Neural crest cell (in vitro differentiated cells): ENCODE measurements around the gene HMX2. TPM values are rescaled to one million over a fixed set of nuclear protein-coding genes. Genes with fewer than 3 reads are reported as not detected.

Source experiments
- DNase-seq: peaks from one replicate; pipeline ENCODE4 v3.0.0; 2021; ENCODE audit warnings: low read depth, mixed read lengths, low spot score
- H3K27ac Mint-ChIP-seq: one replicate; pipeline ENCODE4 v1.8.0; 2021; ENCODE audit warnings: mild to moderate bottlenecking, mixed read lengths; ENCODE audit not compliant: unreplicated experiment
- H3K27me3 Mint-ChIP-seq: 2 replicates; pipeline ENCODE4 v1.8.0; 2021; ENCODE audit warnings: low read depth, mild to moderate bottlenecking, mixed read lengths
- H3K36me3 Mint-ChIP-seq: 2 replicates; pipeline ENCODE4 v1.8.0; 2021; ENCODE audit warnings: low read depth, mild to moderate bottlenecking, mixed read lengths
- H3K4me1 Mint-ChIP-seq: 2 replicates; pipeline ENCODE4 v1.8.0; 2021; ENCODE audit warnings: mixed read lengths
- H3K4me3 Mint-ChIP-seq: one replicate; pipeline ENCODE4 v1.8.0; 2021; ENCODE audit warnings: mild to moderate bottlenecking, mixed read lengths
- H3K9me3 Mint-ChIP-seq: 2 replicates; pipeline ENCODE4 v1.8.0; 2021; ENCODE audit warnings: mixed read lengths
- total RNA-seq: library from RNA; stranded (reverse); gene quantifications from 2 replicates; pipeline ENCODE4 v1.2.1, GENCODE V29; 2021
- TF ChIP-seq, protein P1 (sequence below): fragments of 200-600 bp; sonication (generic); conservative IDR thresholded peaks from 2 replicates; pipeline ENCODE4 v1.5.0; 2021; ENCODE audit warnings: antibody characterized with exemption, mild to moderate bottlenecking

Gene HMX2
- total RNA-seq, 1 donor from 2014 or later = not detected

DNA sequence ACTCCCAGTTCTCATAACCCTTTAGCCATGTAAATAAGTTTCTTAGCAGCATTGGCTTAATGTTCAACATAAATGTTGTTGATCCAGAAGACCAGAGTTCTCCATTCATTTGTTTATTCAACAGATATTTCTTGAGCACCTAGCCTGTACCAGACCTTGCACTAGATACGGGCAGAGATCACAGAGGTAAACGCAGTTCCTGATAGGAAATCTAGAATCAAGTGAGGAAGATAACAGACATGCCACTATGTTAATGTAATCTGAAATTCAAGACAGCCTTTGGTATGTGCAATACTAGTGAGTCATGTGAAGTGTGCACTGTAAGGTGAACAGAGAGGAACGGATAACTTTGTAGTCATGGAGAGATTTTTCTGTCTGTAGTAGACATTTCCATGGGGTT, 9.3 kb downstream of the HMX2 start:
- peak overlapping the region; percentile 99 for H3K4me3 Mint-ChIP-seq
- H3K4me1 Mint-ChIP-seq = peaks cover 39% of the 10 kb centered on the region
- DNase-seq = no peak
- peaks cover 19% of the 10 kb centered on the region for H3K27me3 Mint-ChIP-seq
- H3K9me3 Mint-ChIP-seq = no peaks in the 10 kb centered on the region
- TF ChIP-seq, protein P1, sequence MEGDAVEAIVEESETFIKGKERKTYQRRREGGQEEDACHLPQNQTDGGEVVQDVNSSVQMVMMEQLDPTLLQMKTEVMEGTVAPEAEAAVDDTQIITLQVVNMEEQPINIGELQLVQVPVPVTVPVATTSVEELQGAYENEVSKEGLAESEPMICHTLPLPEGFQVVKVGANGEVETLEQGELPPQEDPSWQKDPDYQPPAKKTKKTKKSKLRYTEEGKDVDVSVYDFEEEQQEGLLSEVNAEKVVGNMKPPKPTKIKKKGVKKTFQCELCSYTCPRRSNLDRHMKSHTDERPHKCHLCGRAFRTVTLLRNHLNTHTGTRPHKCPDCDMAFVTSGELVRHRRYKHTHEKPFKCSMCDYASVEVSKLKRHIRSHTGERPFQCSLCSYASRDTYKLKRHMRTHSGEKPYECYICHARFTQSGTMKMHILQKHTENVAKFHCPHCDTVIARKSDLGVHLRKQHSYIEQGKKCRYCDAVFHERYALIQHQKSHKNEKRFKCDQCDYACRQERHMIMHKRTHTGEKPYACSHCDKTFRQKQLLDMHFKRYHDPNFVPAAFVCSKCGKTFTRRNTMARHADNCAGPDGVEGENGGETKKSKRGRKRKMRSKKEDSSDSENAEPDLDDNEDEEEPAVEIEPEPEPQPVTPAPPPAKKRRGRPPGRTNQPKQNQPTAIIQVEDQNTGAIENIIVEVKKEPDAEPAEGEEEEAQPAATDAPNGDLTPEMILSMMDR = no peak
- no peak overlapping the region for H3K27ac Mint-ChIP-seq
- H3K36me3 Mint-ChIP-seq = peaks cover 21% of the 10 kb centered on the region

DNA sequence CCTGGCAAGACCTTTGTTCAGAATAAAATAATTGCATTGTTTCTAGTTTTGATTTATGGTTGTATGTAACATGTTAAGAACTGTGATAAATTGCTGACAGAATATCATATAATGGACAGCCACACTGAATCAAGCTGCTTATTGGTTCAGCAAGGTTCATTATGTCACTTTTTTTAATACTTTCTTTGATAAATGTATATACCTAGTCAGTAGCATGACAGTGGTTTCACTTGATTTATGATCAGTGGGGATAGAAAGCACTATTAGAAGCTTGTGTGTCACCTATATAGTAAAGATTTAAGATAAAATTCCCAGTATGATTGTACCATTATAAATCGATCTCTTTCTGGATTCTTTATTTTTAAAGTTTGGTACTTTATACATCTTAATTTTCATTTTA, 10.7 kb downstream of the HMX2 start:
- Mint-ChIP-seq H3K27ac (no peak overlapping the region), H3K36me3 (peaks cover 21% of the 10 kb centered on the region), H3K27me3 (peaks cover 4% of the 10 kb centered on the region), H3K4me3 (peak overlapping the region; percentile 45), H3K9me3 (no peaks in the 10 kb centered on the region), H3K4me1 (peaks cover 39% of the 10 kb centered on the region)
- TF ChIP-seq, protein P1 = no peak
- DNase-seq = no peak

DNA sequence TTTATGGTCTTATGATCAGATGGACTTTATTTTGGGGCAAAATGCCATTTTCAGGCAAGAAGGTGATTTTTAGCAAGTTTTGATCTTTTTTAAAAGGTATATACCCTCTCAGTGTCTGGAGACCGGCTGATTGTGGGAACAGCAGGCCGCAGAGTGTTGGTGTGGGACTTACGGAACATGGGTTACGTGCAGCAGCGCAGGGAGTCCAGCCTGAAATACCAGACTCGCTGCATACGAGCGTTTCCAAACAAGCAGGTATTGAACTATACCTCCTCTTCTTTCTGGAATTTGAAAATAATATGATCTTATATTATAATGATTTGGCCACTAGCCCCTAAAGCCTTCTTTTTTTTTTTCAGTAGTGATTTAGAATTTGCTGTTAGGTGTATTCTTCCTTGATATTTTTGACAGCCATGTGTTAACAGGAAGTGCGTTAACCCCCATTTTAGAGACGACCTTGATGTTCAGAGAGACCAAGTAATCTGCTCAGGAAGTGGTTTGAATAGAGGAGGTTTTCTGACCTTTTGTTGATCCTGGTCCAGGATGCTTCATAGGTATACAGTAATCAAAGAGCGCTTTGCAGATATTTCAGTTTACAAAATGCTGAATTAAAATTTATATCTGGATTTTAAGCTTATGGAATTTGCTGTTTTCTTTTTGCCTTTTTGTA, 12.5 kb downstream of the HMX2 start:
- H3K4me3 Mint-ChIP-seq = no peak overlapping the region
- no peak for DNase-seq
- H3K27me3 Mint-ChIP-seq = no peaks in the 10 kb centered on the region
- H3K36me3 Mint-ChIP-seq = peaks cover 21% of the 10 kb centered on the region
- H3K27ac Mint-ChIP-seq = no peak overlapping the region
- TF ChIP-seq, protein P1 = no peak
- H3K4me1 Mint-ChIP-seq = peaks cover 29% of the 10 kb centered on the region
- no peaks in the 10 kb centered on the region for H3K9me3 Mint-ChIP-seq

DNA sequence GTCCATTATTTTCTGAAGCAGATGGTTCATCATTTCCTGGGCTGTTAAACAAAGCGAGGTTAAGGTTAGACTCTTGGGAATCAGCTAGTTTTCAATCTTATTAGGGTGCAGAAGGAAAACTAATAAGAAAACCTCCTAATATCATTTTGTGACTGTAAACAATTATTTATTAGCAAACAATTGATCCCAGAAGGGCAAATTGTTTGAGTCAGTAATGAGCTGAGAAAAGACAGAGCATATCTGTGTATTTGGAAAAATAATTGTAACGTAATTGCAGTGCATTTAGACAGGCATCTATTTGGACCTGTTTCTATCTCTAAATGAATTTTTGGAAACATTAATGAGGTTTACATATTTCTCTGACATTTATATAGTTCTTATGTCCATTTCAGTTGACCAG, 16.4 kb downstream of the HMX2 start:
- Mint-ChIP-seq H3K27me3 (no peaks in the 10 kb centered on the region), H3K4me1 (no peaks in the 10 kb centered on the region), H3K4me3 (no peak overlapping the region), H3K9me3 (no peaks in the 10 kb centered on the region), H3K27ac (no peak overlapping the region), H3K36me3 (peaks cover 14% of the 10 kb centered on the region)
- no peak for DNase-seq
- TF ChIP-seq, protein P1 = no peak

DNA sequence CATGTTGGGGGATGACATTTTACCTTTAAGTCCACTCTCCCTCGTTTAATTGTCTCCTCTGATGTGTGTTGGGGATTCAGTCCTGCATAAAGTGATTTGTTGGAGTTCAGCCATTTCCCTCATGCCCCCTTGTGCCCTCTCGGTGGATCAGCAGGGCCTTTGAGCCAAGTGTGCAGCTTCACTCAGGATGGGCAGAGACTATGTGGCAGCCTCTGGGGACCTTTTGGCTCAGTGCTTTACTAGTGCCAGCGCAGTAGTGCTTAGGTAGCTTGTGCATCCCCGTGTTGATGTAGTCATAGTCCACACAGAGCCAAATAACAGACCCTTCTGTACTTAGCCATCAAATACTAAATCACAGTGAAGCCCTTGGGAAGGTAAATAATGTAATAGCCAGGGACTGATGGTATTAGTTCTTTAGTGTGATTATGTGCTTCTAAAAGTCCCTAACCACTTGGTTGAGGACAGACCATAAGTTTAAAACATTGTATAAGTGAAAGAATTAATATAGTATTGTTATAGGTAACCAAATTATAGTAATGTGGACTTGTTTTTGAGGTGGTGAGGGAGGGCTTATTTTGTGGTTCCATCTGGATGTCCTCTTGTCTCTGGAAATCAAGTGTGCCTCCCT, 17.6 kb downstream of the HMX2 start:
- no peak for DNase-seq
- H3K27me3 Mint-ChIP-seq = no peaks in the 10 kb centered on the region
- H3K9me3 Mint-ChIP-seq = no peaks in the 10 kb centered on the region
- TF ChIP-seq, protein P1 = no peak
- no peaks in the 10 kb centered on the region for H3K4me1 Mint-ChIP-seq
- H3K27ac Mint-ChIP-seq = no peak overlapping the region
- H3K4me3 Mint-ChIP-seq = no peak overlapping the region
- peaks cover 14% of the 10 kb centered on the region for H3K36me3 Mint-ChIP-seq
